Fibroblast of lung (primary cell): ENCODE results near the gene LPP. TPM values are rescaled to one million over a fixed set of nuclear protein-coding genes. Genes with fewer than 3 reads are reported as not detected.

Source experiments
- DNase-seq, 2 donors: peaks; one replicate each; pipeline versions ENCODE4 v3.0.0 to v3.0.0-alpha.2; 2010; ENCODE audit warnings: low read depth in 2 of 2
- H2AFZ ChIP-seq: 2 replicates; pipeline ENCODE4 v1.5.1; 2012; ENCODE audit warnings: low read length, control low read depth, inconsistent platforms
- H3K27ac ChIP-seq: 2 replicates; pipeline ENCODE4 v1.5.1; 2011; ENCODE audit warnings: low read length, control low read depth; ENCODE audit not compliant: insufficient read depth
- H3K27me3 ChIP-seq: 2 replicates; pipeline ENCODE4 v1.5.1; 2011; ENCODE audit warnings: mild to moderate bottlenecking, low read length; ENCODE audit not compliant: control insufficient read depth, insufficient read depth
- H3K36me3 ChIP-seq: 2 replicates; pipeline ENCODE4 v1.5.1; 2011; ENCODE audit warnings: low read length; ENCODE audit not compliant: control insufficient read depth, insufficient read depth
- H3K4me1 ChIP-seq: 2 replicates; pipeline ENCODE4 v1.5.1; 2011; ENCODE audit warnings: low read length; ENCODE audit not compliant: control insufficient read depth, insufficient read depth; ENCODE audit errors: extremely low read depth
- H3K4me2 ChIP-seq: 2 replicates; pipeline ENCODE4 v1.5.1; 2011; ENCODE audit warnings: low read length, control low read depth; ENCODE audit not compliant: insufficient read depth; ENCODE audit errors: extremely low read depth
- H3K4me3 ChIP-seq, 4 experiments: fragments of 200-600 bp in 1 of 4; sonication (generic) in 1 of 4; replicated peaks in 1 of 4; 2 replicates each; pipeline ENCODE4 v1.5.1; 2011 to 2016; ENCODE audit warnings: low read length in 4 of 4, low read depth in 3 of 4, mild to moderate bottlenecking in 3 of 4, control low read depth in 2 of 4, inconsistent platforms in 1 of 4, mixed read lengths in 1 of 4; ENCODE audit not compliant: insufficient read depth in 1 of 4; ENCODE audit errors: control extremely low read depth in 1 of 4
- H3K79me2 ChIP-seq: 2 replicates; pipeline ENCODE4 v1.5.1; 2012; ENCODE audit warnings: mild to moderate bottlenecking, low read length, inconsistent platforms; ENCODE audit not compliant: control insufficient read depth, insufficient read depth
- H3K9ac ChIP-seq: 2 replicates; pipeline ENCODE4 v1.5.1; 2011; ENCODE audit warnings: mild to moderate bottlenecking, low read length, control low read depth; ENCODE audit not compliant: insufficient read depth
- H3K9me3 ChIP-seq: 2 replicates; pipeline ENCODE4 v1.5.1; 2012; ENCODE audit warnings: low read depth, low read length; ENCODE audit not compliant: control insufficient read depth, insufficient read depth
- H4K20me1 ChIP-seq: 2 replicates; pipeline ENCODE4 v1.5.1; 2011; ENCODE audit warnings: low read length; ENCODE audit not compliant: control insufficient read depth, insufficient read depth; ENCODE audit errors: extremely low read depth
- EZH2 ChIP-seq: IDR thresholded peaks from 2 replicates; pipeline ENCODE4 v1.5.1; 2012; ENCODE audit warnings: low read length, control low read depth, mild to moderate bottlenecking; ENCODE audit errors: missing control alignments
- polyA plus RNA-seq, 2 donors: library from polyadenylated mRNA; depleted of rRNA in 1 of 2; stranded (reverse) in 1 of 2; unstranded in 1 of 2; fragments of >200 nt; gene quantifications; 2 replicates each; pipeline ENCODE4 v1.2.1, GENCODE V29; 2011 to 2012; ENCODE audit warnings: missing spikeins in 1 of 2
- total RNA-seq: library from RNA; depleted of rRNA; stranded (reverse); fragments of >200 nt; gene quantifications from 2 replicates; pipeline ENCODE4 v1.2.1, GENCODE V29; 2014
- TF ChIP-seq, protein P1 (sequence below), 2 donors: IDR thresholded peaks in 1 of 2; conservative IDR thresholded peaks in 1 of 2; 1 replicate in 1 of 2; 2 replicates in 1 of 2; pipeline ENCODE4 v1.5.1; 2011 to 2012; ENCODE audit warnings: low read length in 2 of 2, control low read depth in 1 of 2, inconsistent platforms in 1 of 2, low read depth in 1 of 2, mild to moderate bottlenecking in 1 of 2

LPP gene
- total and polyA plus RNA-seq, 2 donors (not counting 1 experiment from before 2014, with no cell fraction given): 69.0 to 124 TPM

DNA sequence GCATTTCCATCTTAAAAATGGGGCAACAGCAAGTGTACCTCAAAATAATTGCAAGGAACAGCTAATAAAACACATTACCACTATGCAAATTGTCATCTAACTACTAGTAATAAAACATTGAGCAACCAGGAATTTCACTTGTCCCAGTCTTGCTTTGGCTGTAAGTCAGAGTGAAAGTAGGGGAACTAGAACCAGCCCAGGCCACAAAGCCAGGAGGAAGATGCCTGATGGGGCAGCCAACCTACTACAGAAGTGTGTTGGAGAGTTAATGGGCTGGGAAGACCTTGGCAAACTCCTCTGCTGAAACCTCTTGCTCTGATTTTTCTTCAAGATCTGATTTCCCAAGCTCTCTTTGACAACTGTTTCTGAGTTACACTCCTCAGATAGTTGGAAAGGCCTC is 40.2 kb upstream of the LPP start:
- Histone ChIP-seq H3K27me3 (no peaks in the 10 kb centered on the region), H3K79me2 (no peaks in the 10 kb centered on the region), H3K4me2 (no peak overlapping the region), H3K9ac (no peak overlapping the region), H3K4me1 (no peaks in the 10 kb centered on the region), H2AFZ (no peak overlapping the region), H4K20me1 (no peaks in the 10 kb centered on the region), H3K9me3 (no peaks in the 10 kb centered on the region), H3K27ac (no peak overlapping the region), H3K4me3 (no peak overlapping the region), H3K36me3 (no peaks in the 10 kb centered on the region)
- no peak for DNase-seq
- TF ChIP-seq, protein P1, sequence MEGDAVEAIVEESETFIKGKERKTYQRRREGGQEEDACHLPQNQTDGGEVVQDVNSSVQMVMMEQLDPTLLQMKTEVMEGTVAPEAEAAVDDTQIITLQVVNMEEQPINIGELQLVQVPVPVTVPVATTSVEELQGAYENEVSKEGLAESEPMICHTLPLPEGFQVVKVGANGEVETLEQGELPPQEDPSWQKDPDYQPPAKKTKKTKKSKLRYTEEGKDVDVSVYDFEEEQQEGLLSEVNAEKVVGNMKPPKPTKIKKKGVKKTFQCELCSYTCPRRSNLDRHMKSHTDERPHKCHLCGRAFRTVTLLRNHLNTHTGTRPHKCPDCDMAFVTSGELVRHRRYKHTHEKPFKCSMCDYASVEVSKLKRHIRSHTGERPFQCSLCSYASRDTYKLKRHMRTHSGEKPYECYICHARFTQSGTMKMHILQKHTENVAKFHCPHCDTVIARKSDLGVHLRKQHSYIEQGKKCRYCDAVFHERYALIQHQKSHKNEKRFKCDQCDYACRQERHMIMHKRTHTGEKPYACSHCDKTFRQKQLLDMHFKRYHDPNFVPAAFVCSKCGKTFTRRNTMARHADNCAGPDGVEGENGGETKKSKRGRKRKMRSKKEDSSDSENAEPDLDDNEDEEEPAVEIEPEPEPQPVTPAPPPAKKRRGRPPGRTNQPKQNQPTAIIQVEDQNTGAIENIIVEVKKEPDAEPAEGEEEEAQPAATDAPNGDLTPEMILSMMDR (conservative IDR thresholded peaks at IDR 0.05 in 1 of 2, IDR thresholded peaks at IDR 0.05 in 1 of 2; ENCODE audit: low read depth in 1 of 2, low read length in 2 of 2): no peak
- no peak for TF ChIP-seq EZH2

GRCh38 chr3:188119846-188120245 is 34.1 kb upstream of the LPP start:
- H3K4me1 ChIP-seq: no peaks in the 10 kb centered on the region

GRCh38 chr3:188122571-188123169 is 31.3 kb upstream of the LPP start:
- Histone ChIP-seq H3K4me3 (no peak overlapping the region), H3K4me2 (no peak overlapping the region), H3K36me3 (no peaks in the 10 kb centered on the region), H3K9me3 (no peaks in the 10 kb centered on the region), H4K20me1 (no peaks in the 10 kb centered on the region), H3K4me1 (no peaks in the 10 kb centered on the region), H3K27me3 (no peaks in the 10 kb centered on the region), H3K79me2 (no peaks in the 10 kb centered on the region), H2AFZ (no peak overlapping the region), H3K27ac (no peak overlapping the region), H3K9ac (no peak overlapping the region)
- DNase-seq: peak in 1 of 2 donors; percentile 39
- no peak for TF ChIP-seq EZH2
- TF ChIP-seq, protein P1 (conservative IDR thresholded peaks at IDR 0.05 in 1 of 2, IDR thresholded peaks at IDR 0.05 in 1 of 2; ENCODE audit: low read depth in 1 of 2, low read length in 2 of 2): no peak

More at GRCh38 chr3:188119846-188120245, 34.1 kb upstream of the LPP start:
- H3K4me3 ChIP-seq: no peak overlapping the region
- no peak overlapping the region for H2AFZ ChIP-seq
- no peaks in the 10 kb centered on the region for H3K27me3 ChIP-seq
- no peaks in the 10 kb centered on the region for H3K9me3 ChIP-seq
- no peak overlapping the region for H3K9ac ChIP-seq
- no peak overlapping the region for H3K4me2 ChIP-seq
- no peaks in the 10 kb centered on the region for H3K36me3 ChIP-seq
- no peak for DNase-seq
- no peaks in the 10 kb centered on the region for H4K20me1 ChIP-seq
- TF ChIP-seq, protein P1 (conservative IDR thresholded peaks at IDR 0.05 in 1 of 2, IDR thresholded peaks at IDR 0.05 in 1 of 2; ENCODE audit: low read depth in 1 of 2, low read length in 2 of 2): no peak
- TF ChIP-seq EZH2: no peak
- H3K27ac ChIP-seq: no peak overlapping the region
- H3K79me2 ChIP-seq: no peaks in the 10 kb centered on the region
